Measurements from ENCODE around the gene IKBIP. TPM values are rescaled to one million over a fixed set of nuclear protein-coding genes. Genes with fewer than 3 reads are reported as not detected.

The IKBIP gene, protein sequence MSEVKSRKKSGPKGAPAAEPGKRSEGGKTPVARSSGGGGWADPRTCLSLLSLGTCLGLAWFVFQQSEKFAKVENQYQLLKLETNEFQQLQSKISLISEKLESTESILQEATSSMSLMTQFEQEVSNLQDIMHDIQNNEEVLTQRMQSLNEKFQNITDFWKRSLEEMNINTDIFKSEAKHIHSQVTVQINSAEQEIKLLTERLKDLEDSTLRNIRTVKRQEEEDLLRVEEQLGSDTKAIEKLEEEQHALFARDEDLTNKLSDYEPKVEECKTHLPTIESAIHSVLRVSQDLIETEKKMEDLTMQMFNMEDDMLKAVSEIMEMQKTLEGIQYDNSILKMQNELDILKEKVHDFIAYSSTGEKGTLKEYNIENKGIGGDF
- total RNA-seq: 10 to 100 TPM; 14.9 to 26.6 TPM
- 10 to 100 TPM; 15.4 to 15.7 TPM for polyA plus RNA-seq
- long read RNA-seq, donor 1, transcript IKBIP-203 (2 exons, 1,368 nt): minor isoform, 7 of 24 reads
- long read RNA-seq, donor 1, transcript IKBIP-201 (3 exons, 3,189 nt): minor isoform, 6 of 24 reads
- long read RNA-seq, donor 1, transcript IKBIP-202 (3 exons, 1,645 nt): major isoform, 11 of 24 reads
- long read RNA-seq, donor 1, partial matches to known transcripts: 0 of 24 reads
- long read RNA-seq, donor 1, other reads (novel, unspliced or antisense): 0 of 24 reads
- long read RNA-seq, donor 2, transcript IKBIP-202 (3 exons, 1,645 nt): major isoform, 6 of 13 reads
- long read RNA-seq, donor 2, partial matches to known transcripts: 0 of 13 reads
- long read RNA-seq, donor 2, other reads (novel, unspliced or antisense): 0 of 13 reads
- long read RNA-seq, donor 3, transcript IKBIP-202 (3 exons, 1,645 nt): minor isoform, 5 of 15 reads
- long read RNA-seq, donor 3, transcript IKBIP-203 (2 exons, 1,368 nt): major isoform, 8 of 15 reads
- long read RNA-seq, donor 3, partial matches to known transcripts: 0 of 15 reads
- long read RNA-seq, donor 3, other reads (novel, unspliced or antisense): 0 of 15 reads
- long read RNA-seq, donor 4, transcript IKBIP-203 (2 exons, 1,368 nt): major isoform, 9 of 18 reads
- long read RNA-seq, donor 4, transcript IKBIP-201 (3 exons, 3,189 nt): minor isoform, 7 of 18 reads
- long read RNA-seq, donor 4, partial matches to known transcripts: 0 of 18 reads
- long read RNA-seq, donor 4, other reads (novel, unspliced or antisense): 0 of 18 reads
- long read RNA-seq, donor 5, transcript IKBIP-201 (3 exons, 3,189 nt): minor isoform, 11 of 49 reads
- long read RNA-seq, donor 5, transcript IKBIP-203 (2 exons, 1,368 nt): major isoform, 12 of 49 reads
- long read RNA-seq, donor 5, transcript IKBIP-202 (3 exons, 1,645 nt): major isoform, 12 of 49 reads
- long read RNA-seq, donor 5, partial matches to known transcripts: 14 of 49 reads
- long read RNA-seq, donor 5, other reads (novel, unspliced or antisense): 0 of 49 reads

DNA sequence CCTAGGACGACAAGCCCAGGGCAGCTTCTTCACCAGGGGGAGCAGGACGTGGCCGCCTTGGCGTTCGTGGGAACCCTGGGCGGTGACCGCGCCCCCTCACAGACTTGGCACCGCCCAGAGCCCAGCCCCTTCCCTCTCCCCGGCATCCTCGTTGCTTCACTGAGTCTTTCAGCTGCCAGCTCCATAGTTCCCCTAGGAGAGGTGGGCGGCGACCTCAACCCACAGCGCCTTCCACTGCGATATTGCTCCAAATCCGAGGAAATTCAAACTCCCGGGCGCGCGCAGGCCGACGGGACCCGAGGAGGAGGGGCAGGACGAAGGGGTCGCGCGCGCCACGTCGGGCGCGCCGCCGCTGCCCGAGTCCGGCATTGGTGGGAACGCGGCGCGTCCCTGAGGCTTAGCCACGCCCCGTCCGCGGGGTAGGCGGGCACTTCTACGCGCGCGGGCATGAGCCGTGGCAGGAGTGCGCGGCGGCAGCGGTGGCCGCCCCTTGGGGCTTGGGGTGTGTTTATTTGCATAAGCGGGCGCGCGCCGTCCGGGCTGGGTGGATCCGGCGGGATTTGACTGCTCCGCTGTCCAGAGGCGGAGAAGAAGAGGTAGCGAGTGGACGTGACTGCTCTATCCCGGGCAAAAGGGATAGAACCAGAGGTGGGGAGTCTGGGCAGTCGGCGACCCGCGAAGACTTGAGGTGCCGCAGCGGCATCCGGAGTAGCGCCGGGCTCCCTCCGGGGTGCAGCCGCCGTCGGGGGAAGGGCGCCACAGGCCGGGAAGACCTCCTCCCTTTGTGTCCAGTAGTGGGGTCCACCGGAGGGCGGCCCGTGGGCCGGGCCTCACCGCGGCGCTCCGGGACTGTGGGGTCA, at the start of gene IKBIP, which contains the start of gene APAF1:
IKBIP (minus strand) TSS at position 77 of the 860 bp plus-strand sequence. CDS start 87 bp downstream, outside the sequence.
APAF1 (plus strand) TSS at position 579 of the 860 bp plus-strand sequence. CDS start 3,070 bp downstream, outside the sequence.
- Histone ChIP-seq H3K9ac (ENCODE audit: insufficient read depth in 1 of 2, low read length in 2 of 2) (peak within 1 kb of the TSS; percentile 85 to 90), H3K27me3 (ENCODE audit: control insufficient read depth in 3 of 3, insufficient read depth in 3 of 3, low read length in 2 of 3) (no peaks in the 10 kb centered on the region), H3K36me3 (ENCODE audit: control insufficient read depth in 4 of 4, insufficient read depth in 4 of 4, low read length in 4 of 4) (peaks cover 2 to 13% (median 9%) of the 10 kb centered on the region in 4 donors), H3K27ac (ENCODE audit: low read depth in 1 of 2, low read length in 1 of 2) (peak within 1 kb of the TSS; percentile 82 to 93), H3K9me3 (ENCODE audit: control insufficient read depth in 4 of 4, insufficient read depth in 3 of 4, low read length in 3 of 4) (no peaks in the 10 kb centered on the region), H3K4me3 (peak within 1 kb of the TSS; percentile 85), H3K4me1 (ENCODE audit: control insufficient read depth in 5 of 5, insufficient read depth in 5 of 5, low read length in 5 of 5) (peaks cover 0 to 8% (median 1%) of the 10 kb centered on the region in 5 donors)
- 0 to 1% methylated on average over 86 to 91 of the region's 91 CpGs for WGBS, 2 donors
- TF ChIP-seq, protein P1, sequence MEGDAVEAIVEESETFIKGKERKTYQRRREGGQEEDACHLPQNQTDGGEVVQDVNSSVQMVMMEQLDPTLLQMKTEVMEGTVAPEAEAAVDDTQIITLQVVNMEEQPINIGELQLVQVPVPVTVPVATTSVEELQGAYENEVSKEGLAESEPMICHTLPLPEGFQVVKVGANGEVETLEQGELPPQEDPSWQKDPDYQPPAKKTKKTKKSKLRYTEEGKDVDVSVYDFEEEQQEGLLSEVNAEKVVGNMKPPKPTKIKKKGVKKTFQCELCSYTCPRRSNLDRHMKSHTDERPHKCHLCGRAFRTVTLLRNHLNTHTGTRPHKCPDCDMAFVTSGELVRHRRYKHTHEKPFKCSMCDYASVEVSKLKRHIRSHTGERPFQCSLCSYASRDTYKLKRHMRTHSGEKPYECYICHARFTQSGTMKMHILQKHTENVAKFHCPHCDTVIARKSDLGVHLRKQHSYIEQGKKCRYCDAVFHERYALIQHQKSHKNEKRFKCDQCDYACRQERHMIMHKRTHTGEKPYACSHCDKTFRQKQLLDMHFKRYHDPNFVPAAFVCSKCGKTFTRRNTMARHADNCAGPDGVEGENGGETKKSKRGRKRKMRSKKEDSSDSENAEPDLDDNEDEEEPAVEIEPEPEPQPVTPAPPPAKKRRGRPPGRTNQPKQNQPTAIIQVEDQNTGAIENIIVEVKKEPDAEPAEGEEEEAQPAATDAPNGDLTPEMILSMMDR (IDR thresholded peaks at IDR 0.05; ENCODE audit: control extremely low read depth, extremely low read depth): no peak
- ATAC-seq (ENCODE audit: insufficient read depth, low FRiP score) (peak; percentile 99), DNase-seq (peak; percentile 98 to 99 (median 98))

DNA sequence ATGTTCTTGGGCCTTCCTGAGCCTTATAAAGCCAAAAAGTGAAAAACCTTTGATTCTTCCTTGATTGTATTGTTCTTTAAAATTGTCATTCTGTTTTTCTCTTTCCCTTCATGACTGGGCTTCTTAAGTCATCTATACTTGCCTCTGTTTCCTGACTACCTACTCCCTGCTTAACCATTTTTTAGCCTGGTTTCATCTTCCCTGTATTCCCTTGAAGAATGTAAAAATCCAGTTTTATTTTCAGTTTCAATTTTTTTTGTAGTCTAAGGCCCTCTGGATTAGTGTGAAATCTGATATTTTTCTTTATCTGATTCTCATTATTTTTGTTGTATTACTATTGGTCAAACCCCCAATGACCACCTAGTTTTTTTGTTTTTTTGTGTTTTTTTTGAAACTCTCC, 46.8 kb upstream of the IKBIP start:
- ATAC-seq (ENCODE audit: insufficient read depth, low FRiP score): no peak
- Histone ChIP-seq H3K9me3 (ENCODE audit: control insufficient read depth in 4 of 4, insufficient read depth in 3 of 4, low read length in 3 of 4) (no peaks in the 10 kb centered on the region), H3K4me1 (ENCODE audit: control insufficient read depth in 5 of 5, insufficient read depth in 5 of 5, low read length in 5 of 5) (no peaks in the 10 kb centered on the region), H3K9ac (ENCODE audit: insufficient read depth in 1 of 2, low read length in 2 of 2) (no peak overlapping the region), H3K4me3 (no peak overlapping the region), H3K36me3 (ENCODE audit: control insufficient read depth in 4 of 4, insufficient read depth in 4 of 4, low read length in 4 of 4) (peaks cover 13 to 29% (median 22%) of the 10 kb centered on the region in 4 donors), H3K27ac (ENCODE audit: low read depth in 1 of 2, low read length in 1 of 2) (no peak overlapping the region), H3K27me3 (ENCODE audit: control insufficient read depth in 3 of 3, insufficient read depth in 3 of 3, low read length in 2 of 3) (no peaks in the 10 kb centered on the region)
- no peak for DNase-seq
- TF ChIP-seq, protein P1 (IDR thresholded peaks at IDR 0.05; ENCODE audit: control extremely low read depth, extremely low read depth): no peak

DNA sequence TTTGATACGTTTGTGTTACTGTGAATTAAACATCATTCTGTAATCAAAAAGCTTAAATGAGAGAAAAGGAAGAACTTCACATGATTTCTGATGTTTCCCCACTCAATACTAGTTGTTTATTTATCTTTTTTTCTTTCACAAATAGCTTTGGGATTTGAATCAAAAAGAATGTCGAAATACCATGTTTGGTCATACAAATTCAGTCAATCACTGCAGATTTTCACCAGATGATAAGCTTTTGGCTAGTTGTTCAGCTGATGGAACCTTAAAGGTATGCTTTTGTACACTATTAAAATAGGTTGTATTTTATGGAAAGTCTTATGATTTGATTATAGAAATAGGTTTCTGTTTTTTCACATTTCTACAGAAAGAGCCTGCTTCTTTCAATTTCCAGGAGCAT, 42.0 kb upstream of the IKBIP start:
- H3K27ac ChIP-seq (ENCODE audit: low read depth in 1 of 2, low read length in 1 of 2): no peak overlapping the region
- no peaks in the 10 kb centered on the region for H3K27me3 ChIP-seq (ENCODE audit: control insufficient read depth in 3 of 3, insufficient read depth in 3 of 3, low read length in 2 of 3)
- TF ChIP-seq, protein P1 (IDR thresholded peaks at IDR 0.05; ENCODE audit: control extremely low read depth, extremely low read depth): no peak
- DNase-seq: no peak
- H3K4me3 ChIP-seq: no peak overlapping the region
- ATAC-seq (ENCODE audit: insufficient read depth, low FRiP score): no peak
- 86 to 91% methylated on average over 2 of the region's 2 CpGs for WGBS, 2 donors
- H3K4me1 ChIP-seq (ENCODE audit: control insufficient read depth in 5 of 5, insufficient read depth in 5 of 5, low read length in 5 of 5): no peaks in the 10 kb centered on the region
- H3K9me3 ChIP-seq (ENCODE audit: control insufficient read depth in 4 of 4, insufficient read depth in 3 of 4, low read length in 3 of 4): no peaks in the 10 kb centered on the region
- peaks cover 12 to 39% (median 27%) of the 10 kb centered on the region in 4 donors for H3K36me3 ChIP-seq (ENCODE audit: control insufficient read depth in 4 of 4, insufficient read depth in 4 of 4, low read length in 4 of 4)
- H3K9ac ChIP-seq (ENCODE audit: insufficient read depth in 1 of 2, low read length in 2 of 2): no peak overlapping the region

All from lung (tissue), 16 donors.